GM23248 (cell line): ENCODE data around the gene HOXA4.

Source experiments
- EZH2 ChIP-seq: fragments of 200-600 bp; sonication (generic); IDR thresholded peaks from 2 replicates; pipeline ENCODE4 v1.6.1; 2018; ENCODE audit warnings: antibody characterized with exemption, mild to moderate bottlenecking; ENCODE audit not compliant: insufficient read depth, poor library complexity, severe bottlenecking
- EZH2phosphoT487 ChIP-seq: fragments of 200-600 bp; sonication (generic); IDR thresholded peaks from 2 replicates; pipeline ENCODE4 v1.6.1; 2018; ENCODE audit warnings: antibody characterized with exemption, moderate library complexity, mild to moderate bottlenecking, low read depth; ENCODE audit not compliant: insufficient read depth

- TF ChIP-seq EZH2, result no peak
- peak; percentile 71; the same call in 1 of the 2 replicates for TF ChIP-seq EZH2phosphoT487
Observed at GRCh38 chr7:27170426-27171324, 40.1 kb upstream of the HOXA4 start.
